ENCODE data around the gene CEP295NL.
"Not testable (repeated sequence)": the region's sequence is repeated elsewhere in the genome, so short reads cannot be mapped to it uniquely, and the experiment has no call there.

Gene CEP295NL

GRCh38 chr17:78905116-78905515 is 2.1 kb upstream of the CEP295NL start:
- DNase-seq: no peak

DNA sequence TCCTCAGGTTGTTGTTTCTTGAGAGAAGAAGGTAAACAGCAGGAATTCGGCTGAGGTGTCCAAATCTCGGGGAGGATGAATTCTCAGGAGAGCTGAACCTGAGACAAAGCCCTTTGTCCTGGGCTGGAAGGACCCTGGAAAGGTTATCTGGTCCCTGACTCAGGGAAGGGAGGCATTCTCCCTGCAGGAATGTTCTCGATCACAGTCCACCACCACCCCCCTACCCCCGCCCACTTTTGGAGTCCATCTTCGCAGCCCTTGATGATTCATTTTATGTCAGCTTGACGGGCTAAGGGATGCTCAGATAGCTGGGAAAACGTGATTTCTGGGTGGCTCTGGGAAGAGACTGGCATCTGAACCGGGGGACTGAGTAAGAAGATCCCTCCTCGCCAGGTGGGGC is 1.4 kb upstream of the CEP295NL start:
- DNase-seq: no peak

- DNase-seq: not testable (repeated sequence)
Measured at GRCh38 chr17:78902231-78902630, 770 bp downstream of the CEP295NL start.

DNA sequence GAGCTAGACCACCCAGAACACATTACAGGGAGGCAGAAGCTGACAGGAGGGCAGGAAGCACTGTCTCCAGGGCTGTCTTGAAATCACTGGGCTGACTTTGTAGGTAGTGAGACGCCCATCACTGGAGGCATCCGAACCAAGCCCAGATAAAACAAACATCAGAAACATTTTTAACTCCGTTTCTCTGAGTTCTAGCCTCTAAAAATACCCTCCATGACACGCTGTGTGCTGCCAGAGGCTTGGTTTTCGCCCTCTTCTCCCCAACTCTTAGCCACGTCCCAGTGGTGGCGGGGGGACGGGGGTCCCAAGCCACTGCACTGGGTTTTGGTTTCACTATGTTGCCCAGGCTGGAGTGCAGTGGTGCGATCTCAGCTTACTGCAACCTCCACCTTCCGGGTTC is 1.2 kb downstream of the CEP295NL start:
- no peak for DNase-seq

GRCh38 chr17:78900816-78901215 is 2.2 kb downstream of the CEP295NL start:
- no peak for DNase-seq

- peak in 1 of 2 donors; percentile 56 for DNase-seq
Measured at GRCh38 chr17:78899361-78900260, 3.4 kb downstream of the CEP295NL start.

- no peak for DNase-seq
Measured at GRCh38 chr17:78898947-78899346, 4.1 kb downstream of the CEP295NL start.

GRCh38 chr17:78898075-78898836 is 4.7 kb downstream of the CEP295NL start:
- DNase-seq: no peak

DNA sequence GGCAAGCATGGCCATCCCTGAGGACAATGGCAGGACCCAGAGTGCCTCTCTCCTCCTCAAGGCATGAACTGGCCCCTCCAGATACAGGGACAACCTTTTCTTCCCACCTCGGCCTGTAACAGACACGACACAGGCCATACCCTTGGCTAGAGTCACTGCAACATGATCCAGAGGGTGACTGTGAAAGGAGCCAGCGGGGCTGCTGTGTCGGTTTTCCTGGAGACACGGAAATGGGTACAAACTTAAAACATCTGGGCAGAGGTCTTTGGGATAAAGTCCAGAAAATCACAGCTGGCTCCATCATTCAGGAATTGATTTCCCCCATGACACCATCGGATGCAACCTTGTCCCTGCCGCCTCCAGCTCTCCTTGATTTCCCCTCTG is 5.3 kb downstream of the CEP295NL start:
- DNase-seq: no peak

GRCh38 chr17:78896834-78897663 is 6.0 kb downstream of the CEP295NL start:
- no peak for DNase-seq

- DNase-seq: peak; percentile 85 to 87
Measured at GRCh38 chr17:78896091-78896833, 6.7 kb downstream of the CEP295NL start.

DNA sequence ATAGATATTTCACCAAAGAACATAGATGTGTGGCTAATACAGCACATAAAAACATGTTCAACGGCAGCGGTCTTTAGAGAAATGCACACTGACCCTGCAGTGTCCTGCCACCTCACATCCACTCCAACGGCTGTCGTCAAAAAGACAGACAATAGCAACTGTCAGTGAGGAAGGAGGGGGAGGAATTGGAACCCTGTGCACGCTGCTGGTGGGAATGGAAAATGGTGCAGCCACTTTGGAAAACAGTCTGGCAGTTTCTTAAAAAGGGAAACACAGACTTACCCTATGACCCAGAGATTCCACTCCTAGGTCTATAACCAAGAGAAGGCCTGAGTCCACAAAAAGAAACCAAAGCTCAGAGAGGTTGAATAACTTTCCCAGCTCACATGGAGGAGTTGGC is 7.7 kb downstream of the CEP295NL start:
- DNase-seq: peak in 1 of 2 donors; percentile 30

- DNase-seq: peak; percentile 33 to 50
Measured at GRCh38 chr17:78893684-78894083, 9.3 kb downstream of the CEP295NL start.

- DNase-seq: no peak
Measured at GRCh38 chr17:78892936-78893379, 10.0 kb downstream of the CEP295NL start.

- peak; percentile 70 to 79 for DNase-seq
Measured at GRCh38 chr17:78892520-78892919, 10.5 kb downstream of the CEP295NL start.

DNA sequence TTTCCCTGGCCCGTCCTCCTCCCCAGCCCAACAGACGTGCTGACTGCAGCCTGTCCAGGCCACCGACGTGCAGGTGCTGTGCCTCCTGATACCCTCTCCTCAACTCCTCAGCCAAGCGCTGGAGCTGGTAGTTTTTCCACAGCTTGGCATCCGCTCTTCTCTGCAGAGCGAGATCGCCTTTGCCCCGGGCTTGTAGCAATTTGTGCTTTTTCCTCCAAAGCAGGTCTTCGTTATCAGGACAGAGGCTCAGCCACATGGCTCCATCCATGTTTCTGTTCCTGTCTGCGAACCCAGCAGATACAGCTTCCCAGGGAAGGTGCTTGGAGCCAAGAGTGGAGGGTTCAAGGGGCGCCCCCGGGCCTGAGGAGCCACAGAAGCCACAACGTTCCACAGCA is 10.9 kb downstream of the CEP295NL start:
- DNase-seq: no peak

GRCh38 chr17:78891406-78892061 is 11.5 kb downstream of the CEP295NL start:
- DNase-seq: peak in 1 of 2 donors; percentile 28

- peak; percentile 40 to 64 for DNase-seq
Measured at GRCh38 chr17:78890498-78890897, 12.5 kb downstream of the CEP295NL start.

DNA sequence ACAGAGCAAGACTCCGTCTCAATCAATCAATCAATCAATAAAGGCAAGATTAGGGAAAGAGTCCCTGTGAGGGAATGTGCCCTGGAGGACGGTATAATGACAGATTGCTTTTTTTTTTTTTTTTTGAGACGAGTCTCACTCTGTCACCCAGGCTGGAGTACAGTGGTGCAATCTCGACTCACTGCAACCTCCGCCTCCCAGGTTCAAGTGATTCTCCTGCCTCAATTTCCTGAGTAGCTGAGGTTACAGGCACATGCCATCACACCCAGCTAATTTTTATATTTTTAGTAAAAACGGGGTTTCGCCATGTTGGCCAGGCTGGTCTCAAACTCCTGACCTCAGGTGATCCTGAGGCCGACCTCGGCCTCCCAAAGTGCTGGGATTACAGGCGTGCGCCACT is 12.9 kb downstream of the CEP295NL start:
- DNase-seq: not testable (repeated sequence)

- no peak for DNase-seq
Measured at GRCh38 chr17:78889531-78889930, 13.5 kb downstream of the CEP295NL start.

DNA sequence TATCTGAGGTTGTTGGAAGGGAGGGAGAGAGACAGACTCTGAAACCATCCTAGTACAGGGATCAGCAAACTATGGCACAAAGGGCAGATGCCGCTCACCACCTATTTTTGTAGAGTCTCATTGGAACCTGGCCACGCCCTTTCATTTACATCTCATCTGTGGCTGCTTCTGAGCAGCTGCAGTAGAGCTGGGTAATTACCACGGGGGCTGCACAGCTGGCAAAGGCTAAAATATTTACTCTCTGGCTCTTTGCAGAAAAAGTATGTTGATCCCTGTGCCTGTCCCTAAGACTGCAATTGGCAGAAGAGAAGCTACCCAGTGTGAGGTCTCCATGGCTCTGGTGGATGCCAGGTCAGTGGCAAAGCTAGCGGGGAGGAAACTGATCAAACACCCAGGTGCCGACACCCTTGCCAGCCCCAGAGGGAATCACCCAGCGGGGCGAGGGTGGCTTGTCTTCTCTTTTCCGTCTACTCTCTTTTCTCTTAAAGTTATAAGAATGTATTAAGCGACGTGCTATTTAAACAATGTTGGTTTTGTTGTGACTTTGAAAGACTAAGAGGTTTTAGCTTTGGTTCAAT is 14.0 kb downstream of the CEP295NL start:
- DNase-seq: no peak
